ENCODE measurements around the gene PPP3R1.
A peak's percentile ranks its signal among the peaks of the same experiment; 100 is the strongest.

The PPP3R1 gene

GRCh38 chr2:68236103-68236734, 16.1 kb downstream of the PPP3R1 start:
- FAIRE-seq (no peak), DNase-seq (ENCODE audit: insufficient read length, low spot score) (no peak)

DNA sequence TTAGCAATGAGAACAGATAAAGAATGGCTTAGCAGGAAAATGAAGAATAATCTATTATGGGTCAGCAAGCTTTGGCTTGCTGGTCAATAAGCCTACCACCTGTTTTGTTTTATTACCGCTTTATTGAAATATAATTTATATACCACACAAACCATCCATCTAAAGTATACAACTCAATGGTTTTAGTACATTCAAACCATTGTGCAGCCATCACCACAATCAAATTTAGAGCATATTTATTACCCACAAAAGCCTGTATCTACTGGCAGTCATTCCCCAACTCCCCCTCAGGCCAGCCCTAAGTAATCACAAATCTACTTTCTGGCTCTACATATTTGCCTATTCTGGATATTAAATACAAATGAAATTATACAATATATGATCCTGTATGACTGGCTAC, 17.2 kb downstream of the PPP3R1 start:
- no peak for FAIRE-seq
- no peak for DNase-seq (ENCODE audit: insufficient read length, low spot score)

DNA sequence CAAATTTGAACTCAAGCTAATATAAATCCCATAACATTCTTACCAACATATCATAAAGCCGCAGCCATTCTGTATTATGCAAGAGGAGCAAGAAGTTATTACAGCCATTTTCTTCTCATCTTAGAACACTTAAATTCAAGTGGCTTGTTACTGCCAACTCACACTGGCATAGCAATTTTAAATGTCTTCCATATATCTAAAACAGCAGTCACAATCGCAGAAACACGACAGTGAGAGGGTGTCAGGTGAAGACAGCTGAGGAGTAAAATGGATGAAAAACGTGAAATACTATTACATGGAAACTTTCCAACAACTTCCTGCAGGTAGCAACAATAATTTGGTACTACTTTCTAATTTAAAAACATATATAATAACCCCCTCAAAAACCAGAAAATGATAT, 17.9 kb downstream of the PPP3R1 start:
- FAIRE-seq (no peak), DNase-seq (ENCODE audit: insufficient read length, low spot score) (no peak)

- no peak for FAIRE-seq
- DNase-seq (ENCODE audit: insufficient read length, low spot score): no peak
Measured at GRCh38 chr2:68231061-68231372, 21.3 kb downstream of the PPP3R1 start.

DNA sequence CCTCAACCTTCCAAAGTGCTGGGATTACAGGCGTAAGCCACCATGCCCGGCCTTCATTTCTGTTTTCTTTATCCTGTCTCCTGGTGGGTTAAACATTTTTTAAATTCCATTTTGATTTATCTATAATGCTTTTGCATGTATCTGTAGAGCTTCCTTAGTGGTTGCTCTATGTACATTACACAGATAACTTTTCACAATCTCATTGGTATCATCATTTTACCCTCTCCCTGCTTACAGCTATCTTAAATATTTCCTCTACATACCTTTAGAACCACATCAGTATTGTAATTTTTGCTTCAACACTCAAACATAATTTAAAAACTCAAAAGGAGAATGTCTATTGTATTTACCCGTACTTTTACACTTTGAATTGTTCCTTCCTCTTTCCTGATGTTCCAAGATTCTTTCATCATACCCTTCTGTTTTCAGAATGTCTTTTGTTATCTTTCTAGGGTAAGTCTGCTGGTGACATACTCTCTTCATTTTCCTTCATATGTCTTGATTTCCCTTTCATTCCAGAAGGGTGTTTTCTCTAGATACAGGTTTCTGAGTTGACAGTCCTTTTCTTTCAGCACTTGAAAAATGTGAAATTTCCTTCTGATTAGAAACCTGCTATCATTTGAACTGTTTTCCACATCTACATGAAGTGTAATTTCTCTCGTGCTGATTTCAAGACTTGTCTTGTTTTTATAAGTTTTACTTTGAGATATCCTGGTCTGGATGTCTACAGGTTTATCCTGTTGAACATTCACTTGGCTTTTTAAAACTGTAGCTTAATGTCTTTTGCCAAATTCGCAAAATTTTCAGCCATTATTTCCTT, 21.9 kb downstream of the PPP3R1 start:
- DNase-seq (ENCODE audit: insufficient read length, low spot score): no peak
- FAIRE-seq: no peak

GRCh38 chr2:68226794-68227193, 25.5 kb downstream of the PPP3R1 start:
- DNase-seq (ENCODE audit: insufficient read length, low spot score) (no peak), FAIRE-seq (no peak)

- no peak for DNase-seq (ENCODE audit: insufficient read length, low spot score)
- peak; percentile 88 for FAIRE-seq
Measured at GRCh38 chr2:68225119-68225632, 27.2 kb downstream of the PPP3R1 start.

GRCh38 chr2:68223419-68223818, 28.9 kb downstream of the PPP3R1 start:
- DNase-seq (ENCODE audit: insufficient read length, low spot score): no peak
- no peak for FAIRE-seq

GRCh38 chr2:68222287-68222686, 30.0 kb downstream of the PPP3R1 start:
- DNase-seq (ENCODE audit: insufficient read length, low spot score): no peak
- FAIRE-seq: peak; percentile 59

- FAIRE-seq (no peak), DNase-seq (ENCODE audit: insufficient read length, low spot score) (no peak)
Measured at GRCh38 chr2:68218343-68218901, 33.9 kb downstream of the PPP3R1 start.

DNA sequence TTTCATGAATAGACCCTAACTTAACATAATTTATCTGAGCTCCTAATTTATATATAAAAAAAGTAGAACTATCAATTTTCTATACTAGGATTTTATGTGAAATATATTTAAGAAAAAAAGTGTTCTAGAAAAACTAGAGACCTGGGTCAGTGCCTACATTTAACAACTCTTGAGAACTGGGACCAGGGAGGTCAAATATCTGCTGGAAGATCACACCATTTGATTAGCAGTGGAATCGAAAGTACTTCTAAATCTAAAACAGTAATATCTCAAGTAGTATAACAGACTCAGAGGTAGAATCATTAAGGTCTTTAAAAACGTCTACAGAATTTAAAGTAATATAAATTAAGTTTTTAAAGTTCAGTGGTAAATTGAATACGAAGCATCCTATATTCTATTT, 34.6 kb downstream of the PPP3R1 start:
- FAIRE-seq: no peak

DNA sequence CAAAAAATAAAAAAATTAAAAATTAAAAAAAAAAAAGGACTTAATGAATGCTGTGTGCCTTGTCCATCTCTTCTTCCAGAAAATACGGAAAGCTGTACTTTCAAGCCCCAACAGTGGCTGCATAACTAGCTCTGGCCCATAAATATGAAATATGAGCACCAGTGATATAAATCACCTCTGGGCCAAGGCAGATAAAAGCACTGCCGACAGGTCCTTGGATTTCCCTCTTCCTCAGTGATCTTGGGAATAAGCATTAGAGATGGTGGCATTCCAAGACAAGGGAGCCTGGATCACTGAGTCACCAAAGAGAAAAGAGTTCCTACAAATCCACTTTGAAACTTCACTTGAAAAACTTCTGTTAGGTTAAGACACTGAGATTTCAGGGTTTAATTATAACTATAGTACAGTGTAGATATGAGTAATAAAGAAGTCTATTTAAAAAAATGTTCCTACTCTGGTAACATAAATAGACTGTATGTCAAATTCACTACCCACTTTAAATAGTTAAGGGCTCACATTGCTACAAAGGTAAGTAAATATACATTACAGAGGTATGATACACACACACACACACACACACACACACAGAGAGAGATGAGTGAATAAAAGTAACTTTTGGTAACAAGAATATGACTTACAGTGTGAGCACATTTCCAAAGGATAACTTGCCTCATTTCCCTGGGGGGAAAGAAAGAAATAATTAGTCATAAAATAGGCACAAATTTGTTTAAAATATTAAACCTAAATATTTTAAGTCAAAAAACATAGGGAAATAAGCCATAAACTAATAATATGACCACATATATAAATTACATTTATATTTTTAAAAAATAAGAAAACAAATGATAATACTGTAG, 35.6 kb downstream of the PPP3R1 start:
- DNase-seq (ENCODE audit: insufficient read length, low spot score) (no peak), FAIRE-seq (peak; percentile 8)

More for the DNA sequence above, 34.6 kb downstream of the PPP3R1 start:
- DNase-seq (ENCODE audit: insufficient read length, low spot score): no peak

DNA sequence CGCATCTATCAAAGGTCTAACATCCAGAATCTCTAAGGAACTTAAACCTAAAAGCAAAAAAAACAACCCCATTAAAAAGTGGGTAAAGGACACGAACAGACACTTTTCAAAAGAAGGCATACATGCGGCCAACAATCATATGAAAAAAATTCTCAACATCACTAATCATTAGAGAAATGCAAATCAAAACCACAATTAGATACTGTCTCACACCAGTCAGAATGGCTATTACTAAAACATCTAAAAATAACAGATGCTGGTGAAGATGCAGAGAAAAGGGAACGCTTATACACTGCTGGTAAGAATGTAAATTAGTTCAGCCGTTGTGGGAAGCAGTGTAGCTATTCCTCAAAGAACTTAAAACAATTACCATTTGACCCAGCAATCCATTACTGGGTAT, 38.0 kb downstream of the PPP3R1 start:
- DNase-seq (ENCODE audit: insufficient read length, low spot score): no peak
- peak; percentile 90 for FAIRE-seq

DNA sequence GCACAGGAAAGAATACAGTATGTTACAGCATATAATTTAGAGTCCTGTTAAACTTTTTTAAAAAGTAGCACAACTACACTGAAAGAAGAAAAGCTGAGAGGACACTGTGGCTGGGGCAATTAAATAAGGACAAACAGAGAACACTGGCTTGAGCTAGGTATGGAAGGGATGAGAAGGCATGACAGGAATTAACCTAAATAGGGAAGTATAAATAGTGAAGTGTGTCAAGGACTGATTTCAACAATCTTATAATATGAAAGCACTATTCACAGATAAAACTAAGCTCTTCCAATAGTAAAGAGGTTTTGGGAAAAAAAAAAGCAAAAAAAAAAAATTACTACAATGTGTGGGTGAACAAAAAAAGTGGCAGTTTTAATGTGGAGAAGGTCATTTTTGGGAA, 45.5 kb downstream of the PPP3R1 start:
- FAIRE-seq (no peak), DNase-seq (ENCODE audit: insufficient read length, low spot score) (no peak)

DNA sequence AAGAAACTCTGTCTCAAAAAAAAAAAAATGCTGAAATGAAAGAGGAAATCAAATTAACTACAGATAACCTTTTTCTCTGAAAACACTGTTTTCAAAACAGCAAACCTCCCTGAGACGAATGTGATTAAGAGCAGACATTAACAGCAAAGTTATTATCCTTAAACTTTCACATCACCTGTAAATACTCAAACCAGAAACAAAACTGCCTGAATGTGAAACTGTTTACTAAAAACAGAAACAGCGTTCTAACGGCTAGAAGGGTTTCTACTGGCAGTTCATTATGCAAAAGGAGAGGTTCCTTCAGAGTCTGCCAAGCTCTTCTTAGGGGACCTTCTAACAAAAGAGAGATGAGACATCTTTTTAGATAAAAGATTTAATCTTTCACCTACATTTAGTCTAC, 48.7 kb downstream of the PPP3R1 start:
- peak; percentile 59 for DNase-seq (ENCODE audit: insufficient read length, low spot score)

GRCh38 chr2:68200157-68200787, 52.1 kb downstream of the PPP3R1 start:
- no peak for DNase-seq (ENCODE audit: insufficient read length, low spot score)
- no peak for FAIRE-seq

More for the DNA sequence above, 48.7 kb downstream of the PPP3R1 start:
- FAIRE-seq: peak; percentile 93

- DNase-seq (ENCODE audit: insufficient read length, low spot score): no peak
Measured at GRCh38 chr2:68196120-68196716, 56.1 kb downstream of the PPP3R1 start.

DNA sequence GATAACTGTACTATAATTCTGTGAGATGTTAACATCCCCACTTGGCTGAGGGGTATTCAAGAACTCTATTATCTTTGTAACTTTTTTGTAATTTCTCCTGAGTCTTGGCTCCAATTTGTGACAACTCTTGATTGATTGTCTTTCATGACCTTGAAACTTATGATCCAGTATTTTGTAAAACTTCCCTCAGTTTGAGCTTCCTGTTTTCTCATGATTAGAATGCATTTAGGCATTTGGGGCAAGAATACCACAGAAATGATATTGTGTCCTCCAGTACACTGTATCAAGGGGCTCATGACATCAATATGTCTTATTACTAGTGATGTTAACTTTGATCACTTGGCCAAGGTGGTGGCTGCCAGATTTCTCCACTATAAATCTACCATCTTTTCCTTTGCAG, 57.2 kb downstream of the PPP3R1 start:
- FAIRE-seq (no peak), DNase-seq (ENCODE audit: insufficient read length, low spot score) (no peak)

More at GRCh38 chr2:68196120-68196716, 56.1 kb downstream of the PPP3R1 start:
- FAIRE-seq: no peak

DNA sequence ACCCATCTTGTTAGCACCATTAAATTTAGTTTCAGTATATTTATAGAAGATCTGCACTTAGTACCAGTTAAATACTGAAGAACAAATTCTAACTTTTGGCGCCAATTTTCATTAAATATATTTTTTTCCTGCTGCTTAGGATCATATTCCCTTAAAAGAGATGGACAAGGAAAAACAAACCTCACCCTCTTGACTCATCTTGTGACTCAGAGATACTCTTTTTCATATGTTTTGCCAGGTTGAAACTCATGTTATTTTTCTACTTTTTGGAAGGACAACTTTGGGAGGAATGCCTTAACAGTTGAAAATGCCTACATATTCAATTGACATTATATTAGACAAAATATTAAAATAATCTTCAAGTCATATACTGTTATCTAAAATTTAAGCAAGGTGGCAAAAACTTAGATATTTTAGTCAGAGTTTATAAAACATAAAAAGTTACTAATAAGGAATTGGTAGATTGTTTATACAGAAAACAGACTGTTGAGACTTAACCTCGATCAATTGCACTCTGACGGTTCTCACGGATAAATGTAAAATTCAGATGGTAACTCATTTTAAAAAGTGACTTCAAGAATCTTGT, 58.5 kb downstream of the PPP3R1 start:
- no peak for FAIRE-seq
- no peak for DNase-seq (ENCODE audit: insufficient read length, low spot score)

GRCh38 chr2:68193144-68193543, 59.2 kb downstream of the PPP3R1 start:
- DNase-seq (ENCODE audit: insufficient read length, low spot score) (no peak), FAIRE-seq (no peak)
